Endothelial cell (in vitro differentiated cells): ENCODE data around the gene STARD8. TPM values are rescaled to one million over a fixed set of nuclear protein-coding genes. Genes with fewer than 3 reads are reported as not detected.
"Not testable (repeated sequence)": the region's sequence is repeated elsewhere in the genome, so short reads cannot be mapped to it uniquely, and the experiment has no call there.

Source experiments
- DNase-seq: peaks from one replicate; pipeline ENCODE4 v3.0.0; 2021; ENCODE audit warnings: low spot score
- H3K27ac Mint-ChIP-seq: one replicate; pipeline ENCODE4 v1.8.0; 2021; ENCODE audit warnings: mixed read lengths, inconsistent platforms; ENCODE audit not compliant: unreplicated experiment
- H3K27me3 Mint-ChIP-seq: one replicate; pipeline ENCODE4 v1.8.0; 2021; ENCODE audit warnings: mild to moderate bottlenecking, moderate library complexity, mixed read lengths, inconsistent platforms; ENCODE audit not compliant: unreplicated experiment
- H3K36me3 Mint-ChIP-seq: one replicate; pipeline ENCODE4 v1.8.0; 2021; ENCODE audit warnings: mild to moderate bottlenecking, low read depth, mixed read lengths, inconsistent platforms; ENCODE audit not compliant: unreplicated experiment
- H3K4me1 Mint-ChIP-seq: one replicate; pipeline ENCODE4 v1.8.0; 2021; ENCODE audit warnings: mild to moderate bottlenecking, mixed read lengths, inconsistent platforms; ENCODE audit not compliant: unreplicated experiment
- H3K4me3 Mint-ChIP-seq: one replicate; pipeline ENCODE4 v1.8.0; 2021; ENCODE audit warnings: mild to moderate bottlenecking, mixed read lengths, inconsistent platforms; ENCODE audit not compliant: unreplicated experiment
- H3K9me3 Mint-ChIP-seq: one replicate; pipeline ENCODE4 v1.8.0; 2021; ENCODE audit warnings: mixed read lengths, inconsistent platforms; ENCODE audit not compliant: unreplicated experiment
- long read RNA-seq: library from polyadenylated mRNA; unstranded; transcript quantifications from one replicate; pipeline ENCODE4 v2.0.0, GENCODE V29; 2020; ENCODE audit not compliant: unreplicated experiment
- total RNA-seq: library from RNA; stranded (reverse); fragmentation: NEBNext Ultra II Directional; extraction: Animal tissue kit (Norgen Biotek cat#: 25700); gene quantifications from one replicate; pipeline ENCODE4 v1.2.1, GENCODE V29; 2021; ENCODE audit not compliant: unreplicated experiment
- TF ChIP-seq, protein P1 (sequence below): fragments of 200-600 bp; sonication (generic); IDR thresholded peaks from one replicate; pipeline ENCODE4 v1.5.0; 2021; ENCODE audit warnings: antibody characterized with exemption; ENCODE audit not compliant: unreplicated experiment

STARD8 gene, protein sequence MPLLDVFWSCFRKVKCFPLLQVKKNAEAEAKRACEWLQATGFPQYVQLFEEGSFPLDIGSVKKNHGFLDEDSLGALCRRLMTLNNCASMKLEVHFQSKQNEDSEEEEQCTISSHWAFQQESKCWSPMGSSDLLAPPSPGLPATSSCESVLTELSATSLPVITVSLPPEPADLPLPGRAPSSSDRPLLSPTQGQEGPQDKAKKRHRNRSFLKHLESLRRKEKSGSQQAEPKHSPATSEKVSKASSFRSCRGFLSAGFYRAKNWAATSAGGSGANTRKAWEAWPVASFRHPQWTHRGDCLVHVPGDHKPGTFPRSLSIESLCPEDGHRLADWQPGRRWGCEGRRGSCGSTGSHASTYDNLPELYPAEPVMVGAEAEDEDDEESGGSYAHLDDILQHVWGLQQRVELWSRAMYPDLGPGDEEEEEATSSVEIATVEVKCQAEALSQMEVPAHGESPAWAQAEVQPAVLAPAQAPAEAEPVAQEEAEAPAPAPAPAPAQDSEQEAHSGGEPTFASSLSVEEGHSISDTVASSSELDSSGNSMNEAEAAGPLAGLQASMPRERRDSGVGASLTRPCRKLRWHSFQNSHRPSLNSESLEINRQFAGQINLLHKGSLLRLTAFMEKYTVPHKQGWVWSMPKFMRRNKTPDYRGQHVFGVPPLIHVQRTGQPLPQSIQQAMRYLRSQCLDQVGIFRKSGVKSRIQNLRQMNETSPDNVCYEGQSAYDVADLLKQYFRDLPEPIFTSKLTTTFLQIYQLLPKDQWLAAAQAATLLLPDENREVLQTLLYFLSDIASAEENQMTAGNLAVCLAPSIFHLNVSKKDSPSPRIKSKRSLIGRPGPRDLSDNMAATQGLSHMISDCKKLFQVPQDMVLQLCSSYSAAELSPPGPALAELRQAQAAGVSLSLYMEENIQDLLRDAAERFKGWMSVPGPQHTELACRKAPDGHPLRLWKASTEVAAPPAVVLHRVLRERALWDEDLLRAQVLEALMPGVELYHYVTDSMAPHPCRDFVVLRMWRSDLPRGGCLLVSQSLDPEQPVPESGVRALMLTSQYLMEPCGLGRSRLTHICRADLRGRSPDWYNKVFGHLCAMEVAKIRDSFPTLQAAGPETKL
- 82.7 TPM for total RNA-seq
- long read RNA-seq, full-length matches to known transcripts = 1 of 8 reads
- long read RNA-seq, partial matches to known transcripts = 5 of 8 reads
- long read RNA-seq, other reads (novel, unspliced or antisense) = 2 of 8 reads

DNA sequence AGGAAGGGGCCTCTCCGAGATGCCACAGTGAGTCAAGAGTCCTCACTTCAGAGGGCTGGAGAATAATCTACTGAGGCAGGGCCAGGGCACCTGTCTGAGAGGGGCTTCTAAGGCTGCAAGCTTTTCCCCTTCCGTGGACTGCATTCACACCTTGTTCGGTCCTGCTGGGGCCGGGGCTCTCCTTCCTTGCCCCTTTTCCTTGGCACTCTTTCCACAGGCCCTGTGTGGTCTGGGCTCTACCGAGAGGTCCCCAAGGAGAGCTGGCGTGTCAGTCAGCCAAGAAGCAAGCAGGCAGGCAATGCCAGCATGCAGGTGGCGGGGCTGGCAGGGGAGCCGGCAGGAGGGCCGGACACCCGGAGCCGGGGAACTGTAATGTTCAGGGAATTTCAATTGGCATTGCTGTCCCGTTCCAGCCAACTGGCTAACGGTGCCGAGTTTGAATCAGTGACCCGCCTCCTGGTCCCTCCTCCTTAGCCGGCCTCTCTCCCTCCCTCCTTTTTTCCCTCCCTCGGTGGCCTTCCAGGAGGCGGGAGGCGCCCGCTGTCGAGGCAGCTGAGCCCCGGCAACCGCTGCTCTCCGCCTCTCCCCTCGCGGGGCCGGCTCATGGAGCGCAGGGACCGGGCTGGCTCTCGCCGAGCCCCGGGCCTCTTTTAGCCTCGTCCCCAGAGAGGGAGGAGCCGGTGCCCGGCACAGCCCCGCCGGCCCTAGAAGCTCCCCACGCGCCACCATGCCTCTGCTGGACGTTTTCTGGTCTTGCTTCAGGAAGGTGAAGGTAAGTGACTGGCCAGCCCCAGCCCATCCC lies at the start of gene STARD8:
TSS of gene STARD8 (plus strand) at position 511 of the 802 bp plus-strand sequence. CDS start at position 728, 217 bp downstream.
- TF ChIP-seq, protein P1, sequence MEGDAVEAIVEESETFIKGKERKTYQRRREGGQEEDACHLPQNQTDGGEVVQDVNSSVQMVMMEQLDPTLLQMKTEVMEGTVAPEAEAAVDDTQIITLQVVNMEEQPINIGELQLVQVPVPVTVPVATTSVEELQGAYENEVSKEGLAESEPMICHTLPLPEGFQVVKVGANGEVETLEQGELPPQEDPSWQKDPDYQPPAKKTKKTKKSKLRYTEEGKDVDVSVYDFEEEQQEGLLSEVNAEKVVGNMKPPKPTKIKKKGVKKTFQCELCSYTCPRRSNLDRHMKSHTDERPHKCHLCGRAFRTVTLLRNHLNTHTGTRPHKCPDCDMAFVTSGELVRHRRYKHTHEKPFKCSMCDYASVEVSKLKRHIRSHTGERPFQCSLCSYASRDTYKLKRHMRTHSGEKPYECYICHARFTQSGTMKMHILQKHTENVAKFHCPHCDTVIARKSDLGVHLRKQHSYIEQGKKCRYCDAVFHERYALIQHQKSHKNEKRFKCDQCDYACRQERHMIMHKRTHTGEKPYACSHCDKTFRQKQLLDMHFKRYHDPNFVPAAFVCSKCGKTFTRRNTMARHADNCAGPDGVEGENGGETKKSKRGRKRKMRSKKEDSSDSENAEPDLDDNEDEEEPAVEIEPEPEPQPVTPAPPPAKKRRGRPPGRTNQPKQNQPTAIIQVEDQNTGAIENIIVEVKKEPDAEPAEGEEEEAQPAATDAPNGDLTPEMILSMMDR = no peak
- H3K27me3 Mint-ChIP-seq = peaks cover 4% of the 10 kb centered on the region
- H3K4me1 Mint-ChIP-seq = peaks cover 11% of the 10 kb centered on the region
- no peak within 1 kb of the TSS for H3K27ac Mint-ChIP-seq
- DNase-seq = peak; percentile 22
- no peaks in the 10 kb centered on the region for H3K9me3 Mint-ChIP-seq
- no peaks in the 10 kb centered on the region for H3K36me3 Mint-ChIP-seq
- H3K4me3 Mint-ChIP-seq = no peak within 1 kb of the TSS

DNA sequence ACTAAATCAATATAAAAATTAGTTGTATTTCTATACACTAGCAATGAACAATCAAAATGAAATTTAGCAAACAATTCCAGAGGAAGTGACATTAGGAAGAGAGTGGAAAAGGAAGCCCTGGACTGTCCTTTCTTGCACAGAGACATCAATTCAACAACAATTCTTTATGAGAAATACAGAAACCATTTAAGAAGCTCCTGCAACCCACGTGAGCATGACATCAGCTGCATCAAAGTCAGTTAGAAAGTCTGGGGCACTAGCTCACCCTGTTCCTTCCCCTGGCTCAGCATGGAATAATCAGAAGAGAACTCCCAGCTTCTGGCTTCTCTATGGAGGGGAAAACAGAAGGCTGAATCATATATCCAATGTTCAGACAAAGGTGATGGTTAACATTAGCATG lies 48.6 kb upstream of the STARD8 start:
- Mint-ChIP-seq H3K36me3 (peaks cover 4% of the 10 kb centered on the region), H3K27ac (no peak overlapping the region), H3K27me3 (no peaks in the 10 kb centered on the region), H3K9me3 (no peaks in the 10 kb centered on the region), H3K4me3 (no peak overlapping the region), H3K4me1 (no peaks in the 10 kb centered on the region)
- no peak for DNase-seq
- TF ChIP-seq, protein P1 = no peak

DNA sequence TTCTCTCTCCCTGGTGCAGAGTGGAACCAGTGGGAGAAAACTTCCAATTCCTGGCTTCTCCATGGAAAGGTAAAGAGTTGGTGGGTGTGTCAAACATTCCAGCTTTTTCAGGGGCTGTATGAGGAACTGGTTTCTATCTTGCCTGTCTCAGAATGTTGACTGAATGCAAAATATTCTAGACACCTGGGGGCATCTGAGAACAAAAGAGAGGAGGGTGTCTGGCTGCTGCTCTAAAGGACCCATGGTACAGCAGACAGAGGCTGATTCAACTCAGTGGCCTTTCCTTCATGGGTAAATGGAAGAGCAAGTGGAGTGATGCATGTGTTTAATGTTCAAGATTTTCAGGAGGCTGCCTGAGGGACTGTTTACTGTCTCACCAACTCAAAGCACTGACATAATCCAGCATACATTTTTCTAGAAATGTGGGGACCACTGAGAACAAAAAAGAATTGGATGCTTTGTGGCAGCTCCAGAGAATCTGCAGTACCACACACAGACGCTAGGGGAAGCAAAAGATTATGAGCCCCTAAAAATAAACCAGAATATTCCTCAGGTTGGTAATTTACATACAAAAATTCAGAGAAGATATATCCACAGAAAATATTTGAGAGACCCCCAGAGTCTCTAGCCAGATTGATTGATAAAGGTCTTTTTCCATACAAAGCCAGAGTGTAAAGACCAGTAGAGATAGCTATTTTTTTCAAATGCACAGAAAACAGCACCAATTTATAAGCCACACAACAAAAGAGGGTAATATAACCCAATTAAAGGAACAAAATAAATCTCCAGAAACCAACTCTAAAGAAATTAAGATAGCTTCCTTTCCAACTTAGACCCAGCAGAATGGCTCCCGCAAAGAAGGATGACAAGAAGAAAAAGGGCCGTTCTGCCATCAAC lies 48.0 kb upstream of the STARD8 start:
- no peak for DNase-seq
- H3K27me3 Mint-ChIP-seq = no peaks in the 10 kb centered on the region
- no peak overlapping the region for H3K4me3 Mint-ChIP-seq
- TF ChIP-seq, protein P1 = peak; percentile 50
- peaks cover 4% of the 10 kb centered on the region for H3K36me3 Mint-ChIP-seq
- H3K27ac Mint-ChIP-seq = no peak overlapping the region
- H3K4me1 Mint-ChIP-seq = no peaks in the 10 kb centered on the region
- no peaks in the 10 kb centered on the region for H3K9me3 Mint-ChIP-seq

DNA sequence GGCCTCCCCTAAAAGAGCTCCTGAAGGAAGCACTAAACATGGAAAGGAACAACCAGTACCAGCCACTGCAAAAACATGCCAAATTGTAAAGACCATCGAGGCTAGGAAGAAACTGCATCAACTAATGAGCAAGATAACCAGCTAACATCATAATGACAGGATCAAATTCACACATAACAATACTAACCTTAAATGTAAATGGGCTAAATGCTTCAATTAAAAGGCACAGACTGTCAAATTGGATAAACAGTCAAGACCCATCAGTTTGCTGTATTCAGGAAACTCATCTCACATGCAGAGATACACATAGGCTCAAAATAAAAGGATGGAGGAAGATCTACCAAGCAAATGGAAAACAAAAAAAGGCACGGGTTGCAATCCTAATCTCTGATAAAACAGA lies 43.2 kb upstream of the STARD8 start:
- not testable (repeated sequence) for H3K9me3 Mint-ChIP-seq, H3K27me3 Mint-ChIP-seq, H3K36me3 Mint-ChIP-seq, H3K4me1 Mint-ChIP-seq, DNase-seq, H3K4me3 Mint-ChIP-seq, H3K27ac Mint-ChIP-seq

DNA sequence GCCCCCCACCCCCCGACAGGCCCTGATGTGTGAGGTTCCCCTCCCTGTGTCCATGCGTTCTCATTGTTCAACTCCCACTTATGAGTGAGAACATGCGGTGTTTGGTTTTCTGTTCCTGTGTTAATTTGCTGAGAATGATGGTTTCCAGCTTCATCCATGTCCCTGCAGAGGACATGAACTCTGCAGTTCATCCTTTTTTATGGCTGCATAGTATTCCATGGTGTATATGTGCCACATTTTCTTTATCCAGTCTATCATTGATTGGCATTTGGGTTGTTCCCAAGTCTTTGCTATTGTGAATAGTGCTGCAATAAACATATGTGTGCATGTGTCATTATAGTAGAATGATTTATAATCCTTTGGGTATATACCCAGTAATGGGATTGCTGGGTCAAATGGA lies 32.7 kb upstream of the STARD8 start:
- not testable (repeated sequence) for H3K4me1 Mint-ChIP-seq, H3K4me3 Mint-ChIP-seq, H3K27me3 Mint-ChIP-seq, H3K27ac Mint-ChIP-seq, H3K9me3 Mint-ChIP-seq, DNase-seq, H3K36me3 Mint-ChIP-seq
